HS-27A (cell line): ENCODE data around the gene HBM.
"Not testable (repeated sequence)": the region's sequence is repeated elsewhere in the genome, so short reads cannot be mapped to it uniquely, and the experiment has no call there.

Experiments
- DNase-seq: peaks from one replicate; pipeline ENCODE4 v3.0.0-alpha.2; 2012; ENCODE audit warnings: low read depth, missing footprints

The HBM gene

GRCh38 chr16:169014-169413, 3.2 kb downstream of the HBM start:
- no peak for DNase-seq

GRCh38 chr16:170088-170507, 4.3 kb downstream of the HBM start:
- not testable (repeated sequence) for DNase-seq

GRCh38 chr16:170788-171187, 5.0 kb downstream of the HBM start:
- DNase-seq: no peak

GRCh38 chr16:172374-172941, 6.7 kb downstream of the HBM start, which contains the start of gene HBA2:
TSS of gene HBA2 (plus strand) at chr16:172876. CDS start at chr16:172913, 37 bp downstream.
- not testable (repeated sequence) for DNase-seq

- not testable (repeated sequence) for DNase-seq
Measured at GRCh38 chr16:173211-173854, 7.6 kb downstream of the HBM start.

- DNase-seq: not testable (repeated sequence)
Measured at GRCh38 chr16:173928-174769, 8.4 kb downstream of the HBM start.

- no peak for DNase-seq
Measured at GRCh38 chr16:175011-175949, 9.5 kb downstream of the HBM start.

GRCh38 chr16:176006-176405, 10.2 kb downstream of the HBM start:
- not testable (repeated sequence) for DNase-seq

- DNase-seq: not testable (repeated sequence)
Measured at GRCh38 chr16:176477-177382, 11.0 kb downstream of the HBM start, which contains the start of gene HBA1. TSS of gene HBA1 (plus strand) at chr16:176680. CDS start at chr16:176717, 37 bp downstream.

GRCh38 chr16:177394-177822, 11.6 kb downstream of the HBM start:
- DNase-seq: no peak

GRCh38 chr16:177981-178667, 12.3 kb downstream of the HBM start:
- no peak for DNase-seq

- DNase-seq: no peak
Measured at GRCh38 chr16:178668-179015, 12.9 kb downstream of the HBM start.

GRCh38 chr16:179211-180092, 13.7 kb downstream of the HBM start:
- no peak for DNase-seq

- no peak for DNase-seq
Measured at GRCh38 chr16:180101-180675, 14.4 kb downstream of the HBM start, which contains the start of gene HBQ1. TSS of gene HBQ1 (plus strand) at chr16:180459. CDS start at chr16:180487, 28 bp downstream.

- DNase-seq: no peak
Measured at GRCh38 chr16:180681-181564, 15.1 kb downstream of the HBM start.

- no peak for DNase-seq
Measured at GRCh38 chr16:181565-182021, 15.8 kb downstream of the HBM start.

GRCh38 chr16:183005-183404, 17.2 kb downstream of the HBM start:
- DNase-seq: no peak
